ENCODE results near the gene EME1. TPM values are rescaled to one million over a fixed set of nuclear protein-coding genes. Genes with fewer than 3 reads are reported as not detected.

The EME1 gene
- total and polyA plus RNA-seq, 10 of the 15 experiments (the other 5 are each of a cell fraction or from before 2014, with no cell fraction given): 13.8 to 40.5 (median 22.0) TPM

GRCh38 chr17:50389534-50389933 lies 16.5 kb downstream of the EME1 start:
- CTCF ChIA-PET: interaction anchor here (1.5 to 2.2 kb wide), 3 partner anchors 27 to 90 kb away, joined by 4 to 18 read pairs (median 5); no protein-coding TSS in a partner anchor
- no peaks in the 10 kb centered on the region for H3K9me3 ChIP-seq (replicated peaks; ENCODE audit: control insufficient read depth, insufficient read depth, low read length)
- H3K36me3 ChIP-seq (ENCODE audit: control insufficient read depth in 2 of 2, insufficient read depth in 2 of 2, low read length in 1 of 2): peaks cover 36 to 58% of the 10 kb centered on the region in 2 experiments
- FAIRE-seq: no peak
- no peak for DNase-seq (ENCODE audit: low read depth, low spot score)
- WGBS (ENCODE audit: insufficient coverage, insufficient replicate concordance, low lambda C conversion rate, missing lambda C conversion rate): 98% methylated on average over 6 of the region's 6 CpGs
- peaks cover 13% of the 10 kb centered on the region for H3K4me1 ChIP-seq (ENCODE audit: control insufficient read depth, insufficient read depth, low read length)
- intact Hi-C loops (cut with micrococcal nuclease; ENCODE audit: unreplicated experiment) (no loop called here), in situ Hi-C loops (cut with MboI) (no loop called here)
- H3K27ac ChIP-seq (ENCODE audit: control insufficient read depth, insufficient read depth): no peak overlapping the region
- H3K79me2 ChIP-seq (ENCODE audit: control insufficient read depth, insufficient read depth, low read length): peaks cover 6% of the 10 kb centered on the region
- BruUV-seq (replicated peaks): no TSS peak
- H4K20me1 ChIP-seq (ENCODE audit: control insufficient read depth, insufficient read depth): no peaks in the 10 kb centered on the region
- RAD21 ChIA-PET (ENCODE audit: unreplicated experiment): interaction anchor here (1.9 kb wide), 1 partner anchor 16 kb away, joined by 7 read pairs; no protein-coding TSS in a partner anchor
- no peak overlapping the region for H3K4me2 ChIP-seq (ENCODE audit: control insufficient read depth, insufficient read depth)
- no peaks in the 10 kb centered on the region for H3K27me3 ChIP-seq (replicated peaks in 1 of 2; ENCODE audit: control insufficient read depth in 2 of 2, insufficient read depth in 2 of 2, low read length in 1 of 2)
- TF ChIP-seq SUZ12 (IDR thresholded peaks at IDR 0.05; ENCODE audit: unreplicated experiment) (no peak), SMARCA5 (IDR thresholded peaks at IDR 0.05) (no peak), ZNF622 (IDR thresholded peaks at IDR 0.05) (no peak), IRF4 (IDR thresholded peaks at IDR 0.05; ENCODE audit: low read depth, low read length) (no peak), RAD21 (IDR thresholded peaks at IDR 0.05; ENCODE audit: insufficient read depth, low read depth, low read length) (no peak), ASH2L (IDR thresholded peaks at IDR 0.05; ENCODE audit: borderline replicate concordance, low read depth) (no peak), HDAC6 (IDR thresholded peaks at IDR 0.05; ENCODE audit: unreplicated experiment) (no peak), NR2C1 (IDR thresholded peaks at IDR 0.05) (no peak), RFX5 (IDR thresholded peaks at IDR 0.05; ENCODE audit: low read depth, low read length) (no peak), NFYB (IDR thresholded peaks at IDR 0.05; ENCODE audit: insufficient read depth, low read depth, low read length) (no peak), BHLHE40 (IDR thresholded peaks at IDR 0.05; ENCODE audit: borderline replicate concordance in 1 of 2, low read depth in 2 of 2, low read length in 1 of 2) (no peak), MXI1 (IDR thresholded peaks at IDR 0.05; ENCODE audit: low read depth, low read length) (no peak), CTCF (IDR thresholded peaks at IDR 0.05 in 2 of 3, conservative IDR thresholded peaks at IDR 0.05 in 1 of 3; ENCODE audit: control insufficient read depth in 2 of 3, extremely low read depth in 1 of 3, insufficient read depth in 1 of 3, low read depth in 3 of 3, low read length in 3 of 3) (no peak), PAX5 (IDR thresholded peaks at IDR 0.05; ENCODE audit: borderline replicate concordance, low read depth, low read length) (no peak), NR2C2 (IDR thresholded peaks at IDR 0.05; ENCODE audit: borderline replicate concordance, control insufficient read depth, insufficient read length, low read depth) (no peak), KLF5 (IDR thresholded peaks at IDR 0.05; ENCODE audit: partially characterized antibody) (no peak), SMAD1 (IDR thresholded peaks at IDR 0.05; ENCODE audit: low read depth, partially characterized antibody) (no peak), ZBTB40 (IDR thresholded peaks at IDR 0.05; ENCODE audit: borderline replicate concordance) (no peak), NFIC (IDR thresholded peaks at IDR 0.05; ENCODE audit: low read depth, low read length) (no peak), RB1 (IDR thresholded peaks at IDR 0.05; ENCODE audit: borderline replicate concordance) (no peak)
- no peak overlapping the region for H3K9ac ChIP-seq (ENCODE audit: control insufficient read depth, insufficient read depth, low read length)
- POLR2A ChIA-PET: interaction anchor here (0.6 to 1.6 kb wide), 3 partner anchors 16 to 27 kb away, joined by 3 to 7 read pairs (median 3); no protein-coding TSS in a partner anchor
- no peak overlapping the region for H2AFZ ChIP-seq (ENCODE audit: control insufficient read depth, low read depth, low read length)
- no peak overlapping the region for H3K4me3 ChIP-seq
- ATAC-seq: no peak
- SMC1A ChIA-PET (ENCODE audit: uncharacterized antibody, unreplicated experiment): no interaction called here

Measured in GM12878 (cell line).